Stimulated activated CD4-positive, alpha-beta T cell treated with anti-CD3 and anti-CD28 coated beads, Interleukin-15, amount 100 ng/mL, for 48 hours (primary cell): Measurements from ENCODE around the gene ANKK1.

Experiments used
- DNase-seq, 2 donors: peaks; one replicate each; pipeline ENCODE4 v3.0.0-alpha.2; 2020; ENCODE audit warnings: low read depth in 2 of 2

ANKK1 gene

GRCh38 chr11:113387605-113388211 is at the start of gene ANKK1:
Gene ANKK1, plus strand, starts transcription at chr11:113387779. Its CDS starts 106 bp downstream, at chr11:113387885.
- DNase-seq = no peak

- no peak for DNase-seq
Observed at GRCh38 chr11:113338730-113339129, 48.8 kb upstream of the ANKK1 start.

- DNase-seq = no peak
Observed at GRCh38 chr11:113339929-113340589, 47.5 kb upstream of the ANKK1 start.

GRCh38 chr11:113341388-113342165 is 46.0 kb upstream of the ANKK1 start:
- no peak for DNase-seq

- DNase-seq = no peak
Observed at GRCh38 chr11:113345978-113346377, 41.6 kb upstream of the ANKK1 start.

GRCh38 chr11:113349528-113349927 is 38.1 kb upstream of the ANKK1 start:
- DNase-seq = no peak

GRCh38 chr11:113350336-113351067 is 37.1 kb upstream of the ANKK1 start:
- DNase-seq = no peak

GRCh38 chr11:113351068-113351450 is 36.5 kb upstream of the ANKK1 start:
- no peak for DNase-seq

GRCh38 chr11:113351480-113351879 is 36.1 kb upstream of the ANKK1 start:
- no peak for DNase-seq

GRCh38 chr11:113356203-113356602 is 31.4 kb upstream of the ANKK1 start:
- DNase-seq = no peak

- DNase-seq = no peak
Observed at GRCh38 chr11:113363406-113363805, 24.2 kb upstream of the ANKK1 start.

- no peak for DNase-seq
Observed at GRCh38 chr11:113363996-113364641, 23.5 kb upstream of the ANKK1 start.

GRCh38 chr11:113365895-113366294 is 21.7 kb upstream of the ANKK1 start:
- no peak for DNase-seq

- no peak for DNase-seq
Observed at GRCh38 chr11:113369411-113369810, 18.2 kb upstream of the ANKK1 start.

GRCh38 chr11:113370634-113371033 is 16.9 kb upstream of the ANKK1 start:
- no peak for DNase-seq

GRCh38 chr11:113372309-113372708 is 15.3 kb upstream of the ANKK1 start:
- DNase-seq = no peak

- DNase-seq = no peak
Observed at GRCh38 chr11:113373306-113373705, 14.3 kb upstream of the ANKK1 start.

- no peak for DNase-seq
Observed at GRCh38 chr11:113373981-113374560, 13.5 kb upstream of the ANKK1 start.

- DNase-seq = no peak
Observed at GRCh38 chr11:113375402-113375801, 12.2 kb upstream of the ANKK1 start.

- DNase-seq = no peak
Observed at GRCh38 chr11:113376156-113376555, 11.4 kb upstream of the ANKK1 start.

- DNase-seq = no peak
Observed at GRCh38 chr11:113377681-113378412, 9.7 kb upstream of the ANKK1 start.
